Measurements from ENCODE around the gene GRIK3.

GRIK3 gene

GRCh38 chr1:36871146-36871971, 163.0 kb downstream of the GRIK3 start:
- no peak for DNase-seq

- DNase-seq = no peak
These were observed 164.5 kb downstream of the GRIK3 start for GRCh38 chr1:36869826-36870225.

- no peak for DNase-seq
These were observed 165.3 kb downstream of the GRIK3 start for GRCh38 chr1:36869054-36869453.

GRCh38 chr1:36867575-36867974, 166.7 kb downstream of the GRIK3 start:
- DNase-seq = no peak

GRCh38 chr1:36866169-36866814, 168.0 kb downstream of the GRIK3 start:
- no peak for DNase-seq

- DNase-seq = no peak
These were observed 168.8 kb downstream of the GRIK3 start for GRCh38 chr1:36865602-36865900.

GRCh38 chr1:36864823-36865601, 169.3 kb downstream of the GRIK3 start:
- DNase-seq = no peak

GRCh38 chr1:36864182-36864822, 170.0 kb downstream of the GRIK3 start:
- DNase-seq = no peak

- no peak for DNase-seq
These were observed 170.8 kb downstream of the GRIK3 start for GRCh38 chr1:36863500-36863899.

- DNase-seq = no peak
These were observed 171.3 kb downstream of the GRIK3 start for GRCh38 chr1:36863061-36863460.

GRCh38 chr1:36861375-36861774, 172.9 kb downstream of the GRIK3 start:
- DNase-seq = no peak

GRCh38 chr1:36859926-36860325, 174.4 kb downstream of the GRIK3 start:
- DNase-seq = no peak

GRCh38 chr1:36858981-36859380, 175.3 kb downstream of the GRIK3 start:
- no peak for DNase-seq

GRCh38 chr1:36858553-36858952, 175.8 kb downstream of the GRIK3 start:
- no peak for DNase-seq

- DNase-seq = no peak
These were observed 176.6 kb downstream of the GRIK3 start for GRCh38 chr1:36857754-36858153.

- no peak for DNase-seq
These were observed 178.4 kb downstream of the GRIK3 start for GRCh38 chr1:36855699-36856494.

GRCh38 chr1:36853638-36854037, 180.7 kb downstream of the GRIK3 start:
- no peak for DNase-seq

GRCh38 chr1:36852586-36852985, 181.7 kb downstream of the GRIK3 start:
- no peak for DNase-seq

GRCh38 chr1:36851595-36851994, 182.7 kb downstream of the GRIK3 start:
- no peak for DNase-seq

- DNase-seq = no peak
These were observed 183.2 kb downstream of the GRIK3 start for GRCh38 chr1:36851087-36851486.

- no peak for DNase-seq
These were observed 184.4 kb downstream of the GRIK3 start for GRCh38 chr1:36849956-36850355.

- no peak for DNase-seq
These were observed 186.6 kb downstream of the GRIK3 start for GRCh38 chr1:36847761-36848160.

- no peak for DNase-seq
These were observed 187.1 kb downstream of the GRIK3 start for GRCh38 chr1:36847186-36847585.
